ENCODE results near the gene PIK3IP1. TPM values are rescaled to one million over a fixed set of nuclear protein-coding genes. Genes with fewer than 3 reads are reported as not detected.

PIK3IP1 gene
- total and polyA plus RNA-seq, 2 of the 8 experiments (the other 6 are each of a cell fraction or from before 2014, with no cell fraction given) = 1.00 to 1.3 TPM

DNA sequence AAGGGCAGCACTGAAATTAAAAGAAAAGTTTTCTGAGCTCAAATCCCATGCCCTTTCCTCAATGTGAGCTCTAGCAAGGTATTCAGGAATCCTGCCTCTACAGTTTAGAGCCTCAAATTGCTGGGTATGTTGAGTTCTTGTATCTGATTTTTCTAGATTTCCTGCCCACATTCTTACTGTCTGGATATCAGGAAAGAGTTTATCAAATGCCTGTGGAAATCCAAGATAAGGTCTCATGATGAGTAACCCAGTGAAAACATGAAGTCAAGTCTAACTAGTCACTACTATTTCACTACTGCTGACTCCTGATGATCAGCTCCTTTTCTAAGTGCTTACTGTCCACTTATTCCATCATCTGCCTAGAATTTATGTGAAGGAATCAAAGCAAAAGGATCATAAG, 50.4 kb downstream of the PIK3IP1 start:
- Histone ChIP-seq H3K4me1 (replicated peaks in 1 of 4; ENCODE audit: control insufficient read depth in 3 of 4, insufficient read depth in 4 of 4, low read length in 3 of 4) (peaks cover 4 to 21% (median 6%) of the 10 kb centered on the region in 4 experiments; a peak in 4 of 7 replicates), H3K4me3 (ENCODE audit: extremely low read depth in 1 of 4, insufficient read depth in 2 of 4, low read depth in 3 of 4, low read length in 4 of 4) (no peak overlapping the region), H3K27me3 (replicated peaks in 1 of 4; ENCODE audit: control insufficient read depth in 3 of 4, extremely low read depth in 1 of 4, insufficient read depth in 3 of 4, low read length in 3 of 4) (no peaks in the 10 kb centered on the region), H3K4ac (replicated peaks; ENCODE audit: insufficient read length, low read depth, low read length) (no peak overlapping the region), H3K4me2 (ENCODE audit: insufficient read depth in 1 of 2, low read depth in 2 of 2, low read length in 2 of 2) (no peak overlapping the region), H3K9ac (replicated peaks in 1 of 4; ENCODE audit: extremely low read depth in 1 of 4, low read depth in 3 of 4, low read length in 3 of 4) (no peak overlapping the region), H2AK5ac (ENCODE audit: low read depth, low read length) (no peak overlapping the region), H3K18ac (ENCODE audit: extremely low read depth, low read length) (no peak overlapping the region), H2BK15ac (ENCODE audit: low read length) (no peak overlapping the region), H2AFZ (ENCODE audit: low read length) (no peak overlapping the region), H2BK120ac (replicated peaks; ENCODE audit: low read depth, low read length) (no peak overlapping the region), H3K23me2 (ENCODE audit: low read depth, low read length) (no peaks in the 10 kb centered on the region), H3K36me3 (ENCODE audit: control insufficient read depth in 2 of 4, insufficient read depth in 4 of 4, low read length in 3 of 4) (no peaks in the 10 kb centered on the region), H3K14ac (ENCODE audit: insufficient read length) (no peak overlapping the region), H3K27ac (ENCODE audit: low read depth, low read length) (no peak overlapping the region), H2BK5ac (ENCODE audit: low read depth, low read length) (no peak overlapping the region), H4K5ac (ENCODE audit: insufficient read length, low read depth, low read length) (no peak overlapping the region), H4K20me1 (replicated peaks in 1 of 2; ENCODE audit: control insufficient read depth in 1 of 2, insufficient read depth in 2 of 2, low read length in 2 of 2) (peaks cover 6% of the 10 kb centered on the region in 2 experiments), H3K23ac (ENCODE audit: insufficient read length) (no peak overlapping the region), H3K79me1 (ENCODE audit: low read depth, low read length) (0 out of 2 replicates have a peak, but pooled peaks cover 2% of the 10 kb centered on the region), H3K9me3 (ENCODE audit: insufficient read depth in 2 of 2, low read depth in 1 of 2, low read length in 1 of 2) (no peaks in the 10 kb centered on the region), H4K8ac (ENCODE audit: extremely low read depth, insufficient read depth, low read length) (no peak overlapping the region), H2BK12ac (ENCODE audit: low read depth, low read length) (no peak overlapping the region), H4K91ac (replicated peaks; ENCODE audit: insufficient read length, low read length) (no peak overlapping the region), H3K56ac (replicated peaks; ENCODE audit: insufficient read length, low read depth, low read length) (no peak overlapping the region), H2BK20ac (ENCODE audit: low read length) (no peak overlapping the region), H3K79me2 (ENCODE audit: control insufficient read depth in 1 of 2, insufficient read depth in 2 of 2, low read length in 2 of 2) (0 out of 4 replicates have a peak, but pooled peaks cover 0 to 3% of the 10 kb centered on the region in 2 experiments)
- no peak for DNase-seq (ENCODE audit: low read depth in 1 of 2, low spot score in 2 of 2)
- FAIRE-seq = no peak
- ChIA-PET CTCF (ENCODE audit: partially characterized antibody) (interaction anchor here (0.7 to 4.3 kb wide), 9 partner anchors 11 to 86 kb away, joined by 3 to 28 read pairs (median 5); partner anchors contain the start of gene LIMK2), POLR2A (ENCODE audit: partially characterized antibody) (interaction anchor here (0.6 to 2.9 kb wide), 5 partner anchors 10 to 83 kb away, joined by 3 to 6 read pairs (median 3); no protein-coding TSS in a partner anchor)
- TF ChIP-seq, protein P1, sequence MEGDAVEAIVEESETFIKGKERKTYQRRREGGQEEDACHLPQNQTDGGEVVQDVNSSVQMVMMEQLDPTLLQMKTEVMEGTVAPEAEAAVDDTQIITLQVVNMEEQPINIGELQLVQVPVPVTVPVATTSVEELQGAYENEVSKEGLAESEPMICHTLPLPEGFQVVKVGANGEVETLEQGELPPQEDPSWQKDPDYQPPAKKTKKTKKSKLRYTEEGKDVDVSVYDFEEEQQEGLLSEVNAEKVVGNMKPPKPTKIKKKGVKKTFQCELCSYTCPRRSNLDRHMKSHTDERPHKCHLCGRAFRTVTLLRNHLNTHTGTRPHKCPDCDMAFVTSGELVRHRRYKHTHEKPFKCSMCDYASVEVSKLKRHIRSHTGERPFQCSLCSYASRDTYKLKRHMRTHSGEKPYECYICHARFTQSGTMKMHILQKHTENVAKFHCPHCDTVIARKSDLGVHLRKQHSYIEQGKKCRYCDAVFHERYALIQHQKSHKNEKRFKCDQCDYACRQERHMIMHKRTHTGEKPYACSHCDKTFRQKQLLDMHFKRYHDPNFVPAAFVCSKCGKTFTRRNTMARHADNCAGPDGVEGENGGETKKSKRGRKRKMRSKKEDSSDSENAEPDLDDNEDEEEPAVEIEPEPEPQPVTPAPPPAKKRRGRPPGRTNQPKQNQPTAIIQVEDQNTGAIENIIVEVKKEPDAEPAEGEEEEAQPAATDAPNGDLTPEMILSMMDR (IDR thresholded peaks at IDR 0.05; ENCODE audit: control extremely low read depth in 1 of 3, insufficient read depth in 1 of 3, low read depth in 1 of 3, low read length in 3 of 3) = peak in 1 of 3 experiments; percentile 7; a peak in 1 of 4 replicates
- TF ChIP-seq SP4 (IDR thresholded peaks at IDR 0.05; ENCODE audit: low read length) = no peak
